Measurements from ENCODE around the gene DENND4C.
"Not testable (repeated sequence)": the region's sequence is repeated elsewhere in the genome, so short reads cannot be mapped to it uniquely, and the experiment has no call there.

The DENND4C gene

DNA sequence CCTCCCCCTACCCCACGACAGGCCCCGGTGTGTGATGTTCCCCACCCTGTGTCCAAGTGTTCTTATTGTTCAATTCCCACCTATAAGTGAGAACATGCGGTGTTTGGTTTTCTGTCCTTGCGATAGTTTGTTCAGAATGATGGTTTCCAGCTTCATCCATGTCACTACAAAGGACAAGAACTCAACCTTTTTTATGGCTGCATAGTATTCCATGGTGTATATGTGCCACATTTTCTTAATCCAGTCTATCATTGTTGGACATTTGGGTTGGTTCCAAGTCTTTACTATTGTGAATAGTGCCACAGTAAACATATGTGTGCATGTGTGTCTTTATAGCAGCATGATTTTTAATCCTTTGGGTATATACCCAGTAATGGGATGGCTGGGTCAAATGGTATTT, 35.1 kb downstream of the DENND4C start:
- H3K14ac ChIP-seq (ENCODE audit: low read length); H3K4me1 ChIP-seq (ENCODE audit: control insufficient read depth in 2 of 2, insufficient read depth in 1 of 2, low read depth in 1 of 2, low read length in 2 of 2); H3K9ac ChIP-seq (ENCODE audit: low read depth, low read length, poor library complexity); H3K79me1 ChIP-seq (ENCODE audit: low read depth, low read length); H2AFZ ChIP-seq (ENCODE audit: low read length); H3K23ac ChIP-seq (ENCODE audit: low read depth, low read length, poor library complexity); H2BK120ac ChIP-seq (ENCODE audit: low read depth, low read length); H3K4me2 ChIP-seq (ENCODE audit: insufficient read depth, low read length, poor library complexity, severe bottlenecking); H2BK12ac ChIP-seq (ENCODE audit: low read length); H3K18ac ChIP-seq (ENCODE audit: low read length); H2BK5ac ChIP-seq (ENCODE audit: low read length); H3K27ac ChIP-seq (replicated peaks; ENCODE audit: low read length); H3K4ac ChIP-seq (ENCODE audit: low read length); H3K4me3 ChIP-seq (ENCODE audit: low read length in 2 of 2); H3K27me3 ChIP-seq (ENCODE audit: control insufficient read depth in 3 of 3, insufficient read depth in 3 of 3, low read depth in 1 of 3, low read length in 3 of 3); DNase-seq (ENCODE audit: low spot score); H2BK15ac ChIP-seq (ENCODE audit: low read length); H2AK5ac ChIP-seq (ENCODE audit: low read depth, low read length); H4K91ac ChIP-seq (ENCODE audit: low read depth, low read length, poor library complexity); H4K8ac ChIP-seq (ENCODE audit: low read depth, low read length); H3K36me3 ChIP-seq (replicated peaks in 1 of 2; ENCODE audit: control insufficient read depth in 2 of 2, insufficient read depth in 2 of 2, low read length in 2 of 2): not testable (repeated sequence)
- no CpG with 5 or more reads among the region's 4 CpGs for WGBS, 2 donors (ENCODE audit: extremely low coverage in 2 of 2, insufficient read length in 2 of 2, insufficient replicate concordance in 1 of 2)
- H3K9me3 ChIP-seq (replicated peaks in 1 of 2; ENCODE audit: control insufficient read depth in 2 of 2, insufficient read depth in 1 of 2, low read depth in 1 of 2, low read length in 2 of 2) = peaks cover 5 to 16% of the 10 kb centered on the region in 2 donors

DNA sequence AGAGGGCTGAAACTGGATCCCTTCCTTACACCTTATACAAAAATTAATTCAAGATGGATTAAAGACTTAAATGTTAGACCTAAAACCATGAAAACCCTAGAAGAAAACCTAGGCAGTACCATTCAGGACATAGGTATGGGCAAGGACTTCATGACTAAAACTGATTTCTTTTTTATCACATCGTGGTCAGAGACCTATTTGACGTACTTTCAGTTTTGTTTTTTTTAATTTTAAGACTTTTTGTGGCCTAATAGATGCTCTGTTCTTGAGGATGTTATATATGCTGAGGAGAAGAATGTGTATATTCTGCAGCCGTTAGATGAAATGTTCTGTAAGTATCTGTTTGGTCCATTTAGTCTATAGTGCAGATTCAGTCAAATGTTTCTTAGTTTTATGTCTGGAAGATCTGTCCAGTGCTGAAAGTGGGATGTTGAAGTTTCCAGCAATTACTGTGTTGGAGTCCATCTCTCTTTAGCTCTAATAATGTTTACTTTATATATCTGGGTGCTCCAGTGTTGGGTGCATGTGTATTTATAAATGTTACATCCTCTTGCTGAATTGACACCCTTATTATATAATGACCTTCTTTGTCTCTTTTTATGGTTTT, 36.4 kb downstream of the DENND4C start:
- H3K4me2 ChIP-seq (ENCODE audit: insufficient read depth, low read length, poor library complexity, severe bottlenecking); H2BK120ac ChIP-seq (ENCODE audit: low read depth, low read length); H2BK5ac ChIP-seq (ENCODE audit: low read length); H3K18ac ChIP-seq (ENCODE audit: low read length); H2BK12ac ChIP-seq (ENCODE audit: low read length); H3K27ac ChIP-seq (replicated peaks; ENCODE audit: low read length); H3K23ac ChIP-seq (ENCODE audit: low read depth, low read length, poor library complexity); DNase-seq (ENCODE audit: low spot score); H3K27me3 ChIP-seq (ENCODE audit: control insufficient read depth in 3 of 3, insufficient read depth in 3 of 3, low read depth in 1 of 3, low read length in 3 of 3); H2AK5ac ChIP-seq (ENCODE audit: low read depth, low read length); H3K4ac ChIP-seq (ENCODE audit: low read length); H3K36me3 ChIP-seq (replicated peaks in 1 of 2; ENCODE audit: control insufficient read depth in 2 of 2, insufficient read depth in 2 of 2, low read length in 2 of 2); H3K4me1 ChIP-seq (ENCODE audit: control insufficient read depth in 2 of 2, insufficient read depth in 1 of 2, low read depth in 1 of 2, low read length in 2 of 2); H4K91ac ChIP-seq (ENCODE audit: low read depth, low read length, poor library complexity); H2AFZ ChIP-seq (ENCODE audit: low read length); H2BK15ac ChIP-seq (ENCODE audit: low read length); H3K14ac ChIP-seq (ENCODE audit: low read length); H3K79me1 ChIP-seq (ENCODE audit: low read depth, low read length); H4K8ac ChIP-seq (ENCODE audit: low read depth, low read length); H3K4me3 ChIP-seq (ENCODE audit: low read length in 2 of 2); H3K9ac ChIP-seq (ENCODE audit: low read depth, low read length, poor library complexity): not testable (repeated sequence)
- H3K9me3 ChIP-seq (replicated peaks in 1 of 2; ENCODE audit: control insufficient read depth in 2 of 2, insufficient read depth in 1 of 2, low read depth in 1 of 2, low read length in 2 of 2) = peaks cover 5 to 24% of the 10 kb centered on the region in 2 donors
- WGBS, 2 donors (ENCODE audit: extremely low coverage in 2 of 2, insufficient read length in 2 of 2, insufficient replicate concordance in 1 of 2) = no CpG with 5 or more reads among the region's 3 CpGs

DNA sequence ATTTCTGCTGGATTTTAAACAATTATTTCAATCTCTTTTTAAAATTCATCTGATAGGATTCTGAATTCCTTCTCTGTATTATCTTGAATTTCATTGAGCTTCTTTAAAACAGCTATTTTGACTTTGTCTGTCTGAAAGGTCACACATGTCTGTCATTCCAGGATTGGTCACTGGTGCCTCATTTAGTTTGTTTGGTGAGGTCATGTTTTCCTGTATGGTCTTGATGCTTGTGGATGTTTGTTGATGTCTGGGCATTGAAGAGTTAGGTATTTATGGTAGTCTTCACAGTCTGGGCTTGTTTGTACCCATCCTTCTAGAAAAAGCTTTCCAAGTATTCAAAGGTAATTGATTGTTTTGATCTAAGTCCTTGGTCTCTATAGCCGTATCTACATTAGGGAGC, 39.1 kb downstream of the DENND4C start:
- H4K8ac ChIP-seq (ENCODE audit: low read depth, low read length) = no peak overlapping the region
- no peak for DNase-seq (ENCODE audit: low spot score)
- no CpG with 5 or more reads among the region's 1 CpG for WGBS, 2 donors (ENCODE audit: extremely low coverage in 2 of 2, insufficient read length in 2 of 2, insufficient replicate concordance in 1 of 2)
- H3K4ac ChIP-seq (ENCODE audit: low read length) = no peak overlapping the region
- H3K9ac ChIP-seq (ENCODE audit: low read depth, low read length, poor library complexity) = no peak overlapping the region
- H3K18ac ChIP-seq (ENCODE audit: low read length) = no peak overlapping the region
- H2BK120ac ChIP-seq (ENCODE audit: low read depth, low read length) = no peak overlapping the region
- H2BK15ac ChIP-seq (ENCODE audit: low read length) = no peak overlapping the region
- no peak overlapping the region for H3K23ac ChIP-seq (ENCODE audit: low read depth, low read length, poor library complexity)
- H2BK12ac ChIP-seq (ENCODE audit: low read length) = no peak overlapping the region
- no peak overlapping the region for H4K91ac ChIP-seq (ENCODE audit: low read depth, low read length, poor library complexity)
- no peak overlapping the region for H3K4me2 ChIP-seq (ENCODE audit: insufficient read depth, low read length, poor library complexity, severe bottlenecking)
- H2BK5ac ChIP-seq (ENCODE audit: low read length) = no peak overlapping the region
- H3K27me3 ChIP-seq (ENCODE audit: control insufficient read depth in 3 of 3, insufficient read depth in 3 of 3, low read depth in 1 of 3, low read length in 3 of 3) = no peaks in the 10 kb centered on the region
- no peak overlapping the region for H2AK5ac ChIP-seq (ENCODE audit: low read depth, low read length)
- H3K79me1 ChIP-seq (ENCODE audit: low read depth, low read length) = no peaks in the 10 kb centered on the region
- no peak overlapping the region for H2AFZ ChIP-seq (ENCODE audit: low read length)
- H3K14ac ChIP-seq (ENCODE audit: low read length) = no peak overlapping the region
- H3K36me3 ChIP-seq (replicated peaks in 1 of 2; ENCODE audit: control insufficient read depth in 2 of 2, insufficient read depth in 2 of 2, low read length in 2 of 2) = no peaks in the 10 kb centered on the region
- peaks cover 5 to 24% of the 10 kb centered on the region in 2 donors for H3K9me3 ChIP-seq (replicated peaks in 1 of 2; ENCODE audit: control insufficient read depth in 2 of 2, insufficient read depth in 1 of 2, low read depth in 1 of 2, low read length in 2 of 2)
- H3K4me3 ChIP-seq (ENCODE audit: low read length in 2 of 2) = no peak overlapping the region
- no peak overlapping the region for H3K27ac ChIP-seq (replicated peaks; ENCODE audit: low read length)
- no peaks in the 10 kb centered on the region for H3K4me1 ChIP-seq (ENCODE audit: control insufficient read depth in 2 of 2, insufficient read depth in 1 of 2, low read depth in 1 of 2, low read length in 2 of 2)

DNA sequence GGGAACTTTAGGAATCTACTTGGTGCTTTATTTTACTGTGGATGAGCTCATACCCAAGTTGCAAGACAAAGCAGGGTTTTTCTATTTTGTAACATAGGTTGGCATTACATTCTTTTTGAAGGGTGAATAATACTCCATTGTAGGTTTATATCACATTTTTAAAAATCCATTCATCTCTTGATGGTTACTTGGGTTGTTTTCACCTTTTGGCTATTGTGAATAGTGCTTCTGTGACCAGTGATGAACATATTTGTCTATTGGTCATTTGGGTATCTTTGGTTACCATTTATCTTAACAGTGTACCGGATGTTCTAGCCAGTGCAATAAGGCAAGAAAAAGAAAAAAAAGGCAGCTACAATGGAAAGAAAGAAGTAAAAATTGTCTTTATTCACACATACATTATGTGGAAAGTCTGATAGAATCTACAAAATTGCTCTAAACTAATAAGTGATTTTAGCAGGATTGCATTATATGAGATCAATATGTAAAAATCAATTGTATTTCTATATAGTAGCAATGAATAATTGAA, 40.0 kb downstream of the DENND4C start:
- Histone ChIP-seq H3K18ac (ENCODE audit: low read length) (no peak overlapping the region), H3K4me1 (ENCODE audit: control insufficient read depth in 2 of 2, insufficient read depth in 1 of 2, low read depth in 1 of 2, low read length in 2 of 2) (no peaks in the 10 kb centered on the region), H3K9me3 (replicated peaks in 1 of 2; ENCODE audit: control insufficient read depth in 2 of 2, insufficient read depth in 1 of 2, low read depth in 1 of 2, low read length in 2 of 2) (peaks cover 5 to 24% of the 10 kb centered on the region in 2 donors), H3K23ac (ENCODE audit: low read depth, low read length, poor library complexity) (no peak overlapping the region), H3K79me1 (ENCODE audit: low read depth, low read length) (no peaks in the 10 kb centered on the region), H3K4me3 (ENCODE audit: low read length in 2 of 2) (no peak overlapping the region), H4K8ac (ENCODE audit: low read depth, low read length) (no peak overlapping the region), H3K4ac (ENCODE audit: low read length) (no peak overlapping the region), H2AK5ac (ENCODE audit: low read depth, low read length) (no peak overlapping the region), H2BK5ac (ENCODE audit: low read length) (no peak overlapping the region), H2BK120ac (ENCODE audit: low read depth, low read length) (no peak overlapping the region), H3K36me3 (replicated peaks in 1 of 2; ENCODE audit: control insufficient read depth in 2 of 2, insufficient read depth in 2 of 2, low read length in 2 of 2) (no peaks in the 10 kb centered on the region), H4K91ac (ENCODE audit: low read depth, low read length, poor library complexity) (no peak overlapping the region), H2BK15ac (ENCODE audit: low read length) (no peak overlapping the region), H3K14ac (ENCODE audit: low read length) (no peak overlapping the region), H3K27me3 (ENCODE audit: control insufficient read depth in 3 of 3, insufficient read depth in 3 of 3, low read depth in 1 of 3, low read length in 3 of 3) (no peaks in the 10 kb centered on the region), H3K9ac (ENCODE audit: low read depth, low read length, poor library complexity) (no peak overlapping the region), H3K27ac (replicated peaks; ENCODE audit: low read length) (no peak overlapping the region), H3K4me2 (ENCODE audit: insufficient read depth, low read length, poor library complexity, severe bottlenecking) (no peak overlapping the region), H2AFZ (ENCODE audit: low read length) (no peak overlapping the region), H2BK12ac (ENCODE audit: low read length) (no peak overlapping the region)
- no peak for DNase-seq (ENCODE audit: low spot score)
- WGBS, 2 donors (ENCODE audit: extremely low coverage in 2 of 2, insufficient read length in 2 of 2, insufficient replicate concordance in 1 of 2) = no CpG with 5 or more reads among the region's 1 CpG
